Measurements from ENCODE around the gene TSHZ2.

TSHZ2 gene

DNA sequence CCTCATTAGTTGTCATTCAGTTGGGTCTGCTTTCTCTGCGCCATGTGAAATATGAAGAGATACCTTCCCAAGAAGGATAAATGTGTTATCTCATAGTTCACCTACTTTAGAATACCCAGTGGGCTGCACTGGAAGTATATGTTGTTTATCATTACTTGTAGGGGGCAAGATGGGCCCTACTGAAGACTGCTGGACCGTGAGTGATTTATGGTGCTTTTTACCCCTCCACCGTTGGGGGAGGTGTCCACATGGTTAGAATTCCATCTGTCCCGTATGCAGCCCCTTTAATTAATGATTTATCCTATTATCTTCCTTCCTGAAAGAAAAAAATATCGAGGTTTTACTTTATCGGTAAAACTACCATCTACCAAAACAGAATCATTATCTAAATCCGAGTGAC, 97.0 kb downstream of the TSHZ2 start:
- Histone ChIP-seq H3K4me3 (ENCODE audit: low read depth, low read length) (no peak overlapping the region), H3K27me3 (ENCODE audit: control insufficient read depth, insufficient read depth, low read length) (no peaks in the 10 kb centered on the region), H3K36me3 (ENCODE audit: control insufficient read depth, insufficient read depth, low read length) (no peaks in the 10 kb centered on the region), H3K9me3 (ENCODE audit: control insufficient read depth, insufficient read depth, low read depth, low read length) (peaks cover 12% of the 10 kb centered on the region), H3K9ac (ENCODE audit: low read length) (no peak overlapping the region), H3K27ac (ENCODE audit: low read depth, low read length) (no peak overlapping the region), H3K4me1 (ENCODE audit: control insufficient read depth, insufficient read depth, low read length) (peaks cover 7% of the 10 kb centered on the region; the same call in 1 of the 2 replicates)

DNA sequence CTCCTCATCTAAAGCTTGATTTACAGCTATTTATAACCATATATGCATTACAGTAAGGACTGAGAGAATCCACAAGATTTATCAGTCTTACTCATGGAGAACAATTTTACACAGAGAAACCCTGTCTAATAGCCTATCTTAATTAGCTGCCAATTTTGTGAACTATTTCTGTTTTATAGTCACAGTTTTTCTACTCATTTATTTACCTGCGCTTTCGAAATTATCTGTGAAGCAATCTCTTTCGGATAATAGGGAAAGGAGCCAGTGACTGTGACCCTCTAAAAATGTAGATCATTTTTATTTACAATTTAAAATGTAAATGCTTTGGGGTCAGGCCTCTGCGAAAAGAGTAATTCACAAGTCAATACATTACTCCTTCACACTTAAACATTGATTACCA, 98.1 kb downstream of the TSHZ2 start:
- H3K27me3 ChIP-seq (ENCODE audit: control insufficient read depth, insufficient read depth, low read length): no peaks in the 10 kb centered on the region
- no peak overlapping the region for H3K27ac ChIP-seq (ENCODE audit: low read depth, low read length)
- H3K9me3 ChIP-seq (ENCODE audit: control insufficient read depth, insufficient read depth, low read depth, low read length): peaks cover 12% of the 10 kb centered on the region
- no peaks in the 10 kb centered on the region for H3K36me3 ChIP-seq (ENCODE audit: control insufficient read depth, insufficient read depth, low read length)
- peaks cover 7% of the 10 kb centered on the region; the same call in 1 of the 2 replicates for H3K4me1 ChIP-seq (ENCODE audit: control insufficient read depth, insufficient read depth, low read length)
- H3K4me3 ChIP-seq (ENCODE audit: low read depth, low read length): no peak overlapping the region
- no peak overlapping the region for H3K9ac ChIP-seq (ENCODE audit: low read length)

DNA sequence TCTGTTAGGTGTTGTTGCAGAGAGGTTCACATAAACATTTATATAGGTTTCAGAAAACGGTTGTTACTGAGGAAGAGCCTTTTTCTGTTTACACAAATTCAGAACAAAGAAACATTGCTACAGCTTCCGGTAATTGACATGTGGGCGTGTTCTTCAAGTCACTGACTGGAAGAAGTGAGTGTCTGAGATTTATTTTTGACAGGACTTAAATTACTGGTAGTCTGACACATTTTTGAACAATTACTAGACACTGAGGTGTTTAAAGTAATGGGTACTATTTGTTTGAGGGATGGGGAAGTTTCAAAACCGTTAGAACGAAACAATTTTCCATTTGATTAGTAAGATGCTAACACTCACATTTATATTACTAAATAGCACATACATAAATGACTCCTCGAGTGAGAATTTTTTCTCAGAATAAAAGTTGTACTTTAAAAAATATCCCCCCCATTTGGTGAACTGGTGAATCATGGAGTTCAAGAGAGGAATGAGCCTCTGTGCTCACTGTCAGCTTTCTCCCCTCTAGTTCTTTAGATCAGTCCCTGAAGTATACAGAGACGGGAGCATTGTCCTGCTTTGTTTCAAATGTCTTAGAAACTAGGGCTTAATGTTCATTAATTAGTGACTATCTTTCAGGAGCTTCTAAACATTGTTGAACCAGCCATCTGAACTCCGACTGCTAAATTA, 98.7 kb downstream of the TSHZ2 start:
- Histone ChIP-seq H3K27me3 (ENCODE audit: control insufficient read depth, insufficient read depth, low read length) (no peaks in the 10 kb centered on the region), H3K4me1 (ENCODE audit: control insufficient read depth, insufficient read depth, low read length) (peaks cover 7% of the 10 kb centered on the region; the same call in 1 of the 2 replicates), H3K9me3 (ENCODE audit: control insufficient read depth, insufficient read depth, low read depth, low read length) (peaks cover 12% of the 10 kb centered on the region), H3K36me3 (ENCODE audit: control insufficient read depth, insufficient read depth, low read length) (no peaks in the 10 kb centered on the region), H3K9ac (ENCODE audit: low read length) (no peak overlapping the region), H3K27ac (ENCODE audit: low read depth, low read length) (no peak overlapping the region), H3K4me3 (ENCODE audit: low read depth, low read length) (no peak overlapping the region)

DNA sequence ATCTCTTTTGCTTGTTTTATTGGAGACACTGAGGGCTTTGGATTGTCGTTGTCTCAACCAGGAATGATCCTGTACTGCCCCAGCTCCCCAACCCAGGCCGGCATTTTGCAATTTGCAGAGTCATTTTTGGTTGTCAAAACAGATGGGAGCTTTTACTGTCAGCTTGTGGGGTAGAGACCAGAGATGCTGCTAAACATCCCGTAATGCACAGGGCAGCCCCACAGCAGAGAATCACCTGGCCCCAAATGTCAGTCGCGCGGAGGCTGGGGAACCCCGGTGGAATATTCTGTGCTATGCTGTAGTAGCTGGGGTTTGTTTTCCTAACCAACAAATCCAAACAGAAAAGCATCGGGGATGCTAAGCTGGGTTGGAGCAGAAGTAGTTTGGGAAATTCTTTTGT, 99.7 kb downstream of the TSHZ2 start:
- Histone ChIP-seq H3K27ac (ENCODE audit: low read depth, low read length) (no peak overlapping the region), H3K4me3 (ENCODE audit: low read depth, low read length) (no peak overlapping the region), H3K9ac (ENCODE audit: low read length) (no peak overlapping the region), H3K36me3 (ENCODE audit: control insufficient read depth, insufficient read depth, low read length) (no peaks in the 10 kb centered on the region), H3K9me3 (ENCODE audit: control insufficient read depth, insufficient read depth, low read depth, low read length) (peaks cover 10% of the 10 kb centered on the region), H3K27me3 (ENCODE audit: control insufficient read depth, insufficient read depth, low read length) (no peaks in the 10 kb centered on the region), H3K4me1 (ENCODE audit: control insufficient read depth, insufficient read depth, low read length) (peaks cover 5% of the 10 kb centered on the region; the same call in 1 of the 2 replicates)

DNA sequence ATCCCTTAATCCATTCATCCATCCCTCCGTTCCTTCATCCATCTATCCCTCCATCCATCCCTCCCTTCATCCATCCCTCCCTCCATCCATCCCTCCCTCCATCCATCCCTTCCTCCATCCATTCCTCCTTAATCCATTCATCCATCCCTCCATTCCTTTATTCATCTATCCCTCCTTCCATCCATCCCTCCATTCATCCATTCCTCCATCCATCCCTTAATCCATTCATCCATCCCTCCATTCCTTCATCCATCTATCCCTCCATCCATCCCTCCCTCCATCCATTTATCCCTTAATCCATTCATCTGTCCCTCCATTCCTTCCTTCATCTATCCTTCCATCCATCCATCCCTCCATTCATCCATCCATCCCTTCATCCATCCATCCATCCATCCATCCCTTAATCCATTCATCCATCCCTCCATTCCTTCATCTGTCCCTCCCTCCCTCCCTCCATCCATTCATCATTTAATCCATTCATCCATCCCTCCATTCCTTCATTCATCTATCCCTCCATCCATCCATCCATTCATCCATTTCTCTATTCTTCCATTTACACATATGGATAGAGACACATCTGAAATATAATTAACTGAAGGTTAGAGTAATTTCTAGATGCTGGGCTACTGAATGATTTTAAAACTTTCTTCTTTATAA, 100.9 kb downstream of the TSHZ2 start:
- Histone ChIP-seq H3K9ac (ENCODE audit: low read length) (no peak overlapping the region), H3K27ac (ENCODE audit: low read depth, low read length) (no peak overlapping the region), H3K27me3 (ENCODE audit: control insufficient read depth, insufficient read depth, low read length) (no peaks in the 10 kb centered on the region), H3K36me3 (ENCODE audit: control insufficient read depth, insufficient read depth, low read length) (no peaks in the 10 kb centered on the region), H3K9me3 (ENCODE audit: control insufficient read depth, insufficient read depth, low read depth, low read length) (no peaks in the 10 kb centered on the region; the same call in 1 of the 2 replicates), H3K4me1 (ENCODE audit: control insufficient read depth, insufficient read depth, low read length) (0 out of 2 replicates have a peak, but pooled peaks cover 2% of the 10 kb centered on the region), H3K4me3 (ENCODE audit: low read depth, low read length) (no peak overlapping the region)

DNA sequence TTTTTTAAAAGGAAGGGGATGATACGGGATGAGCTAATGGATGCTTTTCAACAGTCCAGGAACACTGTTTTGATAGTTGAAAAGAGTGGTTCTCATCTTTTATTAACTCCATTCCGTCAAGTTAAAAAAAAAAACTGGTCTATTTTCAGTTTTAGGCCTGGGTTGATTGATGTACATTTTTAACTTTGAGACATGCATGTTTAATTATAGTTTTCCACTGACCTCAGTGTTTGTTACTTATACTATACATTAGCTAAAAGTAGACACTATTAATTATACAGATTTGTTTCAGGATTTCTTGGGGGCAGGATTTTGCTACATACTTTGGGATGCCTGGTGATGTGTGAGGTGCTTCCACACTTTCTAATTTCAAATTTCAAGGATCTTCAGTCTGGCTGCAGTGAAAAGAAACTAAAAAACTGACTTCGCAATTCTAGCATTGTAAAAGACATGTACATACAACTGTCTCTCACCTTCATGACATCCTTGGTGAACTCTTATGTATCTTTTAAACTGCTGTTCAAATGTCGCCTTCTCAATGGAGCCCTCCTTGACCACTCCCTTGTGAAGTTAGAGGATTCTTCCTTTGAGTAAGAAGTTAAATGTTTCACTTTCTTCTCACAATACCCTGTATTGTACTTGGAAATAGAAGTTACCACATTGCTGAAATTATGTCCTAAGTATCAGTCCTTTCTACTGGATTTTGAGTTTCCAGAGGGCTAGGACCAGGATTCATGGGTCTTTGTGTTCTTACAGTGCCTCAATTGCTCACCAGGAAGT, 101.7 kb downstream of the TSHZ2 start:
- H3K4me1 ChIP-seq (ENCODE audit: control insufficient read depth, insufficient read depth, low read length): 0 out of 2 replicates have a peak, but pooled peaks cover 2% of the 10 kb centered on the region
- H3K36me3 ChIP-seq (ENCODE audit: control insufficient read depth, insufficient read depth, low read length): no peaks in the 10 kb centered on the region
- H3K9ac ChIP-seq (ENCODE audit: low read length): no peak overlapping the region
- H3K27ac ChIP-seq (ENCODE audit: low read depth, low read length): no peak overlapping the region
- H3K4me3 ChIP-seq (ENCODE audit: low read depth, low read length): no peak overlapping the region
- H3K9me3 ChIP-seq (ENCODE audit: control insufficient read depth, insufficient read depth, low read depth, low read length): no peaks in the 10 kb centered on the region
- no peaks in the 10 kb centered on the region for H3K27me3 ChIP-seq (ENCODE audit: control insufficient read depth, insufficient read depth, low read length)

DNA sequence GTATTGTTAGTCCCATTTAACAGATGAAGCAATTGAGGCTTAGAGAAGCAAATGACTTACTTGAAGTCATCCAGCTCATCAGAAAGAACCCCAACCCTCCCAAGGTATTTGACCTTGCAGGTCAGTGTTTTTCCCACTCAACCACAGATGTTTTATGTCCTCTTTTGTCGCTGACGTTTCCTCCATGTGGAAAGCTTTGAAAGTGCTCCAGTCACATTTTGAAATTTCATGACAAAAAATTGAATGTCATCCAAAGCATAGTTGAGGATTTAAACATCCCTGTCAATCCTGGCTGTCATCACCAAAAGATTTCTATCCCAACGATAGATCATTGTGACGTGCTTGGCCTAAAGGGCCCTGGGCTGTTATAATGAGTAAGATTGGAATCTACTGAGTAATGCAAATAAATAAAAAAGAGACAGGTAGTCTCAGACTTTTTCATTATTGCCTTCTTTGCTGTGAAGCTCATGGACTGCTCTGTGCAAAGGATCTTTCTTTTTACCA, 102.7 kb downstream of the TSHZ2 start:
- H3K4me3 ChIP-seq (ENCODE audit: low read depth, low read length): no peak overlapping the region
- H3K27ac ChIP-seq (ENCODE audit: low read depth, low read length): no peak overlapping the region
- no peaks in the 10 kb centered on the region for H3K36me3 ChIP-seq (ENCODE audit: control insufficient read depth, insufficient read depth, low read length)
- no peak overlapping the region for H3K9ac ChIP-seq (ENCODE audit: low read length)
- 0 out of 2 replicates have a peak, but pooled peaks cover 2% of the 10 kb centered on the region for H3K4me1 ChIP-seq (ENCODE audit: control insufficient read depth, insufficient read depth, low read length)
- no peaks in the 10 kb centered on the region for H3K9me3 ChIP-seq (ENCODE audit: control insufficient read depth, insufficient read depth, low read depth, low read length)
- H3K27me3 ChIP-seq (ENCODE audit: control insufficient read depth, insufficient read depth, low read length): no peaks in the 10 kb centered on the region

DNA sequence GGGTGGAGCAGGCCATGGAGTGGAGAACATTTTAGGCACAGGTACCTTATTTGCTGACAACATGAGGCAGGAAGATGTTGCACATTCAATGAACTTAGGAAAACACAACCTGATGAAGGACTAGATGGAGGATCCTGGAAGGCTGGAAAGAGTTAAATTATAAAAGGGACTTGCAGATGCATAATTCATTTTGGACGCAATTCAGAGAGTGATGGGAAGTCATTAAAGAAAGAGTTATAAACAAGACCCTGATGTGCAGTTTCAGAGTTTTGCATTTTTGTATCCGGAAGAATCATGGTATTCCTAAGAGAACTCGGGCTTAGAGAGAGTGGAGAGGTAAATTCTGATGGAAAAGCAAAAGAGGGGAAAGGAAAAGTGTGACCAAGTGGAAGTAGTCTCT, 104.5 kb downstream of the TSHZ2 start:
- H3K27me3 ChIP-seq (ENCODE audit: control insufficient read depth, insufficient read depth, low read length): no peaks in the 10 kb centered on the region
- no peak overlapping the region for H3K4me3 ChIP-seq (ENCODE audit: low read depth, low read length)
- H3K9ac ChIP-seq (ENCODE audit: low read length): no peak overlapping the region
- no peaks in the 10 kb centered on the region for H3K4me1 ChIP-seq (ENCODE audit: control insufficient read depth, insufficient read depth, low read length)
- H3K36me3 ChIP-seq (ENCODE audit: control insufficient read depth, insufficient read depth, low read length): no peaks in the 10 kb centered on the region
- H3K9me3 ChIP-seq (ENCODE audit: control insufficient read depth, insufficient read depth, low read depth, low read length): no peaks in the 10 kb centered on the region
- H3K27ac ChIP-seq (ENCODE audit: low read depth, low read length): no peak overlapping the region

DNA sequence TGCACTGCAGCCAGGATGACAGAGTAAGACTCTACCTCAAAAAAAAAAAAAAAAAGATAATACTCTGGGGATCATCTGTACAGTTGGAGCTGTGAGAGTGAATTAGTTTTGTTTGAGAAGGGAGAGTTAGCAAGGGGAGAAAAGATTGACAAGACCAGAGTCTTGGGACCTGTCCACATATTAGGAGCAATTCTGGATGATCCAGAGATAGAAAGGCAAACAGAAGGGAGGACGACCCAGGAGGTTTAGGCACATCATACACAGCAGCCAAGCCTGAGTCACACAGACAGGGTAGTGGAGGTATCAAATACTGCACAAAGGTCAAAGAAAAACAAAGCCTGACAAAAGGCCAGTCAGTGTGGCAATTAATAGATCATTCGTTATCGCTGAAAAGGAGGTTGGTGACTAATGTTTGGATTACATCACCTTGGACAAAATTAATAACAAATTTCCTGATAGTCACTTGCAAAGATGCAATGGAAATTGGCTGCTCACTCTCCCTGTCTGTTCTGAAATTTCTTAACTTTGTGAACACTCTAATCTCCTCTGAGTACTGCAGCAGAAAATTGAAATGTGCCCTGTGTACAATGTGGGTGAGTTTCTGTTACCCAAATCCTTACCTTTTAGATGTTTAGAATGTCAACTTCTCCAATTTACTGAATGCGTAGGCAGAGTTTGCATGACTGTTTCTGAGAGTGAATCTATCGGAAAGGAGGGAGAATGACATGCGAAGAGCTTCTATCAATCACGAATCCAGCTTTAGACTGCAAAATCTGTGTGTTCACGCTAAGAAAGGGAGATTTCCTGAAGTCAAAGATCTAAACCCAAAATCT, 105.4 kb downstream of the TSHZ2 start:
- 0 out of 2 replicates have a peak, but pooled peaks cover 4% of the 10 kb centered on the region for H3K4me1 ChIP-seq (ENCODE audit: control insufficient read depth, insufficient read depth, low read length)
- no peak overlapping the region for H3K27ac ChIP-seq (ENCODE audit: low read depth, low read length)
- H3K9me3 ChIP-seq (ENCODE audit: control insufficient read depth, insufficient read depth, low read depth, low read length): no peaks in the 10 kb centered on the region
- H3K4me3 ChIP-seq (ENCODE audit: low read depth, low read length): no peak overlapping the region
- no peaks in the 10 kb centered on the region for H3K36me3 ChIP-seq (ENCODE audit: control insufficient read depth, insufficient read depth, low read length)
- H3K9ac ChIP-seq (ENCODE audit: low read length): no peak overlapping the region
- no peaks in the 10 kb centered on the region for H3K27me3 ChIP-seq (ENCODE audit: control insufficient read depth, insufficient read depth, low read length)

DNA sequence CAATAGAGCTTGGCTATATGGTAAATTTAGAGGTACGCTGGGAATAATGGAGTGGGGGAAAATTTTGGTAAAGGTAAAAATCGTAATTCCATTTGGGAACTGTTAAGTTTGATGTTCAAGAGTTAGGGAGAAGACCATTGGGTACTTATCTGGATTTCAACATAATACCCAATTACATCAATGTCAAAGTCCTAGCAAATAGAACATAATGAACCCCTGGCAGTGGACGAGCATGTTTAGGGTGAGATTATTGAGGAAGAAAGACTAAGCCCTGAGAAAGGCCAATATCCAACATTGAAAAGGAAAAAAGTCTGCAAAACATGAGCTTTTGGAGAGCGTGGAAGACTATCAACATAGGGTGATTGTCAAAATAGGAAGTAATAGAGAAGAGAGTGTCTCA, 106.6 kb downstream of the TSHZ2 start:
- no peaks in the 10 kb centered on the region for H3K9me3 ChIP-seq (ENCODE audit: control insufficient read depth, insufficient read depth, low read depth, low read length)
- no peaks in the 10 kb centered on the region for H3K27me3 ChIP-seq (ENCODE audit: control insufficient read depth, insufficient read depth, low read length)
- H3K4me3 ChIP-seq (ENCODE audit: low read depth, low read length): no peak overlapping the region
- H3K9ac ChIP-seq (ENCODE audit: low read length): no peak overlapping the region
- 0 out of 2 replicates have a peak, but pooled peaks cover 4% of the 10 kb centered on the region for H3K4me1 ChIP-seq (ENCODE audit: control insufficient read depth, insufficient read depth, low read length)
- H3K36me3 ChIP-seq (ENCODE audit: control insufficient read depth, insufficient read depth, low read length): no peaks in the 10 kb centered on the region
- no peak overlapping the region for H3K27ac ChIP-seq (ENCODE audit: low read depth, low read length)

Data from HUES6 (cell line).